ENCODE results near the gene NPVF.
A peak's percentile ranks its signal among the peaks of the same experiment; 100 is the strongest.

NPVF gene

GRCh38 chr7:25228386-25228785 is at the start of gene NPVF:
Gene NPVF (minus strand): TSS chr7:25228486. CDS start chr7:25228439, 47 bp downstream.
- TF ChIP-seq GATA1 (IDR thresholded peaks at IDR 0.05; ENCODE audit: low read depth, low read length) (no peak), POLR2A (IDR thresholded peaks at IDR 0.05; ENCODE audit: low read length) (no peak)
- DNase-seq = no peak

GRCh38 chr7:25272265-25272664 is 44.0 kb upstream of the NPVF start:
- TF ChIP-seq POLR2A (IDR thresholded peaks at IDR 0.05; ENCODE audit: low read length) (no peak), GATA1 (IDR thresholded peaks at IDR 0.05; ENCODE audit: low read depth, low read length) (no peak)
- DNase-seq = no peak

DNA sequence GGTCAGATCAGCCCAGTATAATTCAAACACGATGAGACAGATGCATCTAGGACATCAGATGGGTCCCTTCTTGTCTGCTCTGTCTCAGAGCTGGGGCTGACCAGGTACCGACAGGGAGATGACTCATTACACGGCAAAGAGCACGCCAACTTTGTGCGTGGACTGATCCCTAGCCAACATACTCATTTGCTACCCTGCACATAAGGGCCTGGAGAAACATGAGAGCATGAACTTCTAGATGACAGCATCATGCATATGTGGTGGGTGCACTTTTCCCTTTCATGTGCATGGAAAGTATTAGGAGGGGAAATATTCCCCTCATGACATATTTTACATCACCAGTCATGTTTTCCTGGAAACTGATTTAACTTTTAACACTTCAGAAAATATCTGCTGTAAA is 35.1 kb upstream of the NPVF start:
- no peak for TF ChIP-seq GATA1 (IDR thresholded peaks at IDR 0.05; ENCODE audit: low read depth, low read length)
- no peak for TF ChIP-seq POLR2A (IDR thresholded peaks at IDR 0.05; ENCODE audit: low read length)
- no peak for DNase-seq

GRCh38 chr7:25262586-25262985 is 34.3 kb upstream of the NPVF start:
- TF ChIP-seq GATA1 (IDR thresholded peaks at IDR 0.05; ENCODE audit: low read depth, low read length) = no peak
- no peak for TF ChIP-seq POLR2A (IDR thresholded peaks at IDR 0.05; ENCODE audit: low read length)
- no peak for DNase-seq

- TF ChIP-seq GATA1 (IDR thresholded peaks at IDR 0.05; ENCODE audit: low read depth, low read length) (no peak), POLR2A (IDR thresholded peaks at IDR 0.05; ENCODE audit: low read length) (no peak)
- no peak for DNase-seq
Measured at GRCh38 chr7:25261545-25262140, 33.4 kb upstream of the NPVF start.

DNA sequence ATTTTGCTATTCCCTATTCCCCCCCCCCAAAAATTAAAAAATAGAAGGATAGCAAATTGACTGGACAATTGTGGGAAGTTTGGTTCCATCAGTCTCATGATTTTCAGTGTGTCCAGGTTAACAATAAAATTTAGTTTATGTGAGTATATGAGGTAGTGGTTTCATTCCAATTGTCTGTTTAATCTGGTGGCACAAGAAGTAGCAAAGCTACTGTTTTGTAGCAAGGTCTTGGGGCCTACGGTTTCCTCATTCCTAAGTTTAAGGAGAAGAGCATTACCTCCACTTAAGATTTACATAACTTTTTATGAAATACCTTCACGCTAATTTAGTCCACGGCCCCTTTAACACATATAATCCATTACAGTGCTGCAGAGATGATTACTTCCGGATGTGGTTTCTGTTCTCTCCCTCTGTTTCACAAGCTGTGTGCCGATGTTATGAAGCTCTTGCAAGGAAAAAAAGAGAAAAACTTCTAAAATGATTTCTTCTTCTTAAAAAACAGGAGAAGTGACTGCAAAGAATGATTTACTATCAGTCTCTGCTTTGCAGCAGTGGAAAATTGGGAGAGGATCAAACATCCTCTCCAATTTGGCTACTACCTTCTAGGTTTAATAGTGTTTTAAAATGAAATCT is 32.7 kb upstream of the NPVF start:
- no peak for DNase-seq
- no peak for TF ChIP-seq GATA1 (IDR thresholded peaks at IDR 0.05; ENCODE audit: low read depth, low read length)
- no peak for TF ChIP-seq POLR2A (IDR thresholded peaks at IDR 0.05; ENCODE audit: low read length)

DNA sequence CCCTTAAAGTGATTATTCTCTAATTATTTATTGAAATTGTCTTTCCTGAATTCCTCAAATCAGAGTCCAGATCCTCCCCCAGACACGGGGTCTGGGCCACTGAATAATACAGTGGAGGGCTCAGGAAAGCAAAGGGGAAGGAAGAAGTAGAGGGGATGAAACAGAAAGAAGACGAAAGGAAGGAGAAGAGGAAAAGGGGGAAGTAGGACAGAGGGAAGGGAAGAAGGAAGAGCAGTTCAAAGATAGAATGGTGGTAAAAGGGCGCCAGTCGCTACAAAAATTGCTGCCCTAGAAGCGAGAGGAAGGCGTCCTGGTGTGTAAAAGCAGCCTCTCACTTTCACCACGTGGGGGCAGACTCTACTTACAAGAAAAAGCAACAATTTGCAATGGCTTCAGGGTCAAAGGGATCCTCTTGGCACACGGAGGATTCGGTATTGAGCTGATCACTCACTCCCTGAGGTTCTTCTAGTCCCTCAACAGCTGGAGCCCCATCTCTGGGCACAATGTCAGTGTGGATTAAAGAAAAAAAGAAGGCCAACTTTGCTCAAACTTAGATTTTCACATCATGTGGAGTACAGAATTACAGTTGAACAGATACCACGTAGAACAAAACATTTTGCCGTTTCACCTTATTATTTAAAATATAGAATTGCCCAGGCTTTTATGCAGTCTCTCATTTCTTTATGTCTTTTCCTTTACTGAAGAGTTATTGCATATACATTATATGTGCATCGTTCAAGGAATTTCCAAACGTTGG is 31.4 kb upstream of the NPVF start:
- DNase-seq = peak; percentile 57 to 74
- no peak for TF ChIP-seq POLR2A (IDR thresholded peaks at IDR 0.05; ENCODE audit: low read length)
- no peak for TF ChIP-seq GATA1 (IDR thresholded peaks at IDR 0.05; ENCODE audit: low read depth, low read length)

GRCh38 chr7:25256333-25256819 is 28.1 kb upstream of the NPVF start:
- TF ChIP-seq GATA1 (IDR thresholded peaks at IDR 0.05; ENCODE audit: low read depth, low read length) (no peak), POLR2A (IDR thresholded peaks at IDR 0.05; ENCODE audit: low read length) (no peak)
- no peak for DNase-seq

GRCh38 chr7:25255611-25256332 is 27.5 kb upstream of the NPVF start:
- TF ChIP-seq POLR2A (IDR thresholded peaks at IDR 0.05; ENCODE audit: low read length) = no peak
- TF ChIP-seq GATA1 (IDR thresholded peaks at IDR 0.05; ENCODE audit: low read depth, low read length) = no peak
- DNase-seq = no peak

- TF ChIP-seq POLR2A (IDR thresholded peaks at IDR 0.05; ENCODE audit: low read length) (no peak), GATA1 (IDR thresholded peaks at IDR 0.05; ENCODE audit: low read depth, low read length) (no peak)
- DNase-seq = no peak
Measured at GRCh38 chr7:25254604-25255003, 26.3 kb upstream of the NPVF start.

GRCh38 chr7:25253714-25254113 is 25.4 kb upstream of the NPVF start:
- no peak for TF ChIP-seq GATA1 (IDR thresholded peaks at IDR 0.05; ENCODE audit: low read depth, low read length)
- TF ChIP-seq POLR2A (IDR thresholded peaks at IDR 0.05; ENCODE audit: low read length) = no peak
- no peak for DNase-seq

GRCh38 chr7:25250386-25250785 is 22.1 kb upstream of the NPVF start:
- TF ChIP-seq GATA1 (IDR thresholded peaks at IDR 0.05; ENCODE audit: low read depth, low read length) (no peak), POLR2A (IDR thresholded peaks at IDR 0.05; ENCODE audit: low read length) (no peak)
- DNase-seq = no peak

GRCh38 chr7:25249772-25250171 is 21.5 kb upstream of the NPVF start:
- DNase-seq = no peak
- TF ChIP-seq GATA1 (IDR thresholded peaks at IDR 0.05; ENCODE audit: low read depth, low read length) (no peak), POLR2A (IDR thresholded peaks at IDR 0.05; ENCODE audit: low read length) (no peak)

- no peak for DNase-seq
- TF ChIP-seq POLR2A (IDR thresholded peaks at IDR 0.05; ENCODE audit: low read length) = no peak
Measured at GRCh38 chr7:25246306-25246705, 18.0 kb upstream of the NPVF start.

All from erythroblast (primary cell).